ENCODE measurements around the gene SHISA9.

- TF ChIP-seq CTCF (IDR thresholded peaks at IDR 0.05): no peak
- no peak for TF ChIP-seq POLR2A (IDR thresholded peaks at IDR 0.05)
Measured at GRCh38 chr16:12906765-12907516, 5.5 kb downstream of the SHISA9 start.
